Upper lobe of left lung (tissue), 6 donors: ENCODE data around the gene RPL5. TPM values are rescaled to one million over a fixed set of nuclear protein-coding genes. Genes with fewer than 3 reads are reported as not detected.

ENCODE experiments used
- ATAC-seq, 2 donors: fragments of 200-7000 bp; cut with Tn5 transposase; one replicate each; pipeline ENCODE4 v1.9.1; 2022; ENCODE audit warnings: mild to moderate bottlenecking in 2 of 2, moderate library complexity in 2 of 2; ENCODE audit not compliant: low FRiP score in 2 of 2
- DNase-seq, 2 donors: peaks; one replicate each; pipeline ENCODE4 v3.0.0-alpha.2; 2019 to 2020
- H3K27ac ChIP-seq, 4 donors: fragments of 200-600 bp; sonication (generic); one replicate each; pipeline ENCODE4 v1.5.1; 2016 to 2019
- H3K27me3 ChIP-seq, 4 donors: fragments of 200-600 bp; sonication (generic); one replicate each; pipeline ENCODE4 v1.5.1; 2017 to 2019
- H3K36me3 ChIP-seq, 4 donors: fragments of 200-600 bp; sonication (generic); one replicate each; pipeline ENCODE4 v1.5.1; 2016 to 2019
- H3K4me1 ChIP-seq, 4 donors: fragments of 200-600 bp; sonication (generic); one replicate each; pipeline ENCODE4 v1.5.1; 2018 to 2019
- H3K4me3 ChIP-seq, 4 donors: fragments of 200-600 bp; sonication (generic); one replicate each; pipeline ENCODE4 v1.5.1; 2017 to 2019; ENCODE audit warnings: mild to moderate bottlenecking in 2 of 4, moderate library complexity in 1 of 4
- H3K9me3 ChIP-seq, 4 donors: fragments of 200-600 bp; sonication (generic); one replicate each; pipeline ENCODE4 v1.5.1; 2018 to 2019
- EP300 ChIP-seq, 4 donors: sonication (generic); formaldehyde crosslinking; IDR thresholded peaks; one replicate each; pipeline ENCODE4 v1.5.1; 2017; ENCODE audit warnings: antibody characterized with exemption in 4 of 4, control low read depth in 2 of 4
- POLR2A ChIP-seq, 4 donors: fragments of 450-650 bp; IDR thresholded peaks; one replicate each; pipeline ENCODE4 v1.5.1; 2016 to 2017; ENCODE audit warnings: antibody characterized with exemption in 4 of 4, mild to moderate bottlenecking in 2 of 4
- POLR2AphosphoS5 ChIP-seq, 2 donors: sonication (generic); formaldehyde crosslinking; IDR thresholded peaks; one replicate each; pipeline ENCODE4 v1.5.1; 2017; ENCODE audit warnings: antibody characterized with exemption in 2 of 2
- WGBS, 2 donors: methylation state at CpG; one replicate each; pipeline ENCODE4 v1.1.5; 2017 to 2018; 5-methylcytosine and 5-hydroxymethylcytosine counted together
- total RNA-seq, 6 donors: library from RNA; depleted of rRNA in 4 of 6; stranded (reverse); fragments of >200 nt in 4 of 6; gene quantifications; one replicate each; pipeline versions ENCODE4 v1.1.0 to v1.2.1, GENCODE V29; 2016 to 2021
- TF ChIP-seq, protein P1 (sequence below), 6 experiments: fragments of 450-650 bp in 4 of 6; fragments of 200-600 bp in 2 of 6; sonication (generic) in 2 of 6; IDR thresholded peaks; one replicate each; pipeline ENCODE4 v1.5.1; 2016 to 2019; ENCODE audit warnings: antibody characterized with exemption in 6 of 6
- donor health status: DM: no; HTN: no; CAD: no; lungs with moderate emphysema.
- donor health status: DM: no; HTN: yes; CAD: no; lungs with severe emphysema.

RPL5 gene
- total RNA-seq, 6 donors from 2014 or later, result 716 to 1,207 (median 813) TPM

DNA sequence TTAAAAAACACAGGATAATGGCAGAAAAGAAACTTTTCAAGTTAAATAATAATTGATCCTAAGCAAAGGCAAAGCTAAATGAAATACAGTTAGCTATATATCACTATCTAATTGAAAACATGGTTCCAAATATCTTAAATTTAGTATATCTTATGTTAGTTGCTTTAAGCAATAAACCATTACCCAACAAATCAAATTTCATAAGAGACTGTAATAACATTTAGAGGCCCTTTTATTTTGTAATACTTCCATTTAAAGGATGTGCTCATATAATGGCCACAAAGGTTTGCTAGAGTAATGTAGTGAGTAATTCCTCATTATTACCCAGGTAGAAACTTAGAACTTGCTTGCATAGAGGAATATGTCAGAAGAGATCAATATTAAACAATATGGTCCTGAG is 32.3 kb downstream of the RPL5 start:
- no peaks in the 10 kb centered on the region for H3K36me3 ChIP-seq
- no peak overlapping the region for H3K27ac ChIP-seq
- TF ChIP-seq EP300 (IDR thresholded peaks at IDR 0.05) (no peak), POLR2AphosphoS5 (IDR thresholded peaks at IDR 0.05) (no peak), POLR2A (IDR thresholded peaks at IDR 0.05) (no peak)
- TF ChIP-seq, protein P1, sequence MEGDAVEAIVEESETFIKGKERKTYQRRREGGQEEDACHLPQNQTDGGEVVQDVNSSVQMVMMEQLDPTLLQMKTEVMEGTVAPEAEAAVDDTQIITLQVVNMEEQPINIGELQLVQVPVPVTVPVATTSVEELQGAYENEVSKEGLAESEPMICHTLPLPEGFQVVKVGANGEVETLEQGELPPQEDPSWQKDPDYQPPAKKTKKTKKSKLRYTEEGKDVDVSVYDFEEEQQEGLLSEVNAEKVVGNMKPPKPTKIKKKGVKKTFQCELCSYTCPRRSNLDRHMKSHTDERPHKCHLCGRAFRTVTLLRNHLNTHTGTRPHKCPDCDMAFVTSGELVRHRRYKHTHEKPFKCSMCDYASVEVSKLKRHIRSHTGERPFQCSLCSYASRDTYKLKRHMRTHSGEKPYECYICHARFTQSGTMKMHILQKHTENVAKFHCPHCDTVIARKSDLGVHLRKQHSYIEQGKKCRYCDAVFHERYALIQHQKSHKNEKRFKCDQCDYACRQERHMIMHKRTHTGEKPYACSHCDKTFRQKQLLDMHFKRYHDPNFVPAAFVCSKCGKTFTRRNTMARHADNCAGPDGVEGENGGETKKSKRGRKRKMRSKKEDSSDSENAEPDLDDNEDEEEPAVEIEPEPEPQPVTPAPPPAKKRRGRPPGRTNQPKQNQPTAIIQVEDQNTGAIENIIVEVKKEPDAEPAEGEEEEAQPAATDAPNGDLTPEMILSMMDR (IDR thresholded peaks at IDR 0.05), result no peak
- H3K9me3 ChIP-seq, result no peaks in the 10 kb centered on the region
- no peaks in the 10 kb centered on the region for H3K27me3 ChIP-seq
- no peak for ATAC-seq
- no peak overlapping the region for H3K4me3 ChIP-seq
- H3K4me1 ChIP-seq, result peaks cover 0 to 3% (median 0%) of the 10 kb centered on the region in 4 donors
- DNase-seq, result no peak

DNA sequence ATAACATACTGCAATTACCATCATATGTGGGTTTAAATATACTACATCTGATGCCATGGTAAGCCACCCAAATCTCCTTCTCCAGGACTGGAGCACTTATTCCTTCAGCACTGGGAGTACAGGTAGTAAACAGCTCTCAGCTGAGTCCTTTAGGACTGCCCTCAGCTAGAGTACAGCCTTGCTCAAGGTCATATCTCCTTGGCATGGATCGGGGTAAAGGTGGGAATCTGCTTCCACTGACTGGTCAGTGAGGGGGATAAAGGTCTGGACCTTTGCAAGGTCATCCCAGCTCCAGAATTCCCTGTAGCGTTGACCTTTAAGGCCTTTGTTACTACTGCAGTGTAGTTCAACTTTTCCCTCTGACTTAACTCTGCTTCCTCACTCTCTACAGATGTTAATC is 38.8 kb downstream of the RPL5 start:
- Histone ChIP-seq H3K4me3 (no peak overlapping the region), H3K27me3 (no peaks in the 10 kb centered on the region), H3K27ac (no peak overlapping the region), H3K4me1 (no peaks in the 10 kb centered on the region), H3K36me3 (no peaks in the 10 kb centered on the region), H3K9me3 (no peaks in the 10 kb centered on the region)
- TF ChIP-seq POLR2AphosphoS5 (IDR thresholded peaks at IDR 0.05), result no peak
- TF ChIP-seq POLR2A (IDR thresholded peaks at IDR 0.05), result no peak
- TF ChIP-seq, protein P1 (IDR thresholded peaks at IDR 0.05), result no peak
- TF ChIP-seq EP300 (IDR thresholded peaks at IDR 0.05), result no peak
- 96 to 100% methylated on average over 2 of the region's 2 CpGs for WGBS, 2 donors
- no peak for DNase-seq
- ATAC-seq, result no peak

DNA sequence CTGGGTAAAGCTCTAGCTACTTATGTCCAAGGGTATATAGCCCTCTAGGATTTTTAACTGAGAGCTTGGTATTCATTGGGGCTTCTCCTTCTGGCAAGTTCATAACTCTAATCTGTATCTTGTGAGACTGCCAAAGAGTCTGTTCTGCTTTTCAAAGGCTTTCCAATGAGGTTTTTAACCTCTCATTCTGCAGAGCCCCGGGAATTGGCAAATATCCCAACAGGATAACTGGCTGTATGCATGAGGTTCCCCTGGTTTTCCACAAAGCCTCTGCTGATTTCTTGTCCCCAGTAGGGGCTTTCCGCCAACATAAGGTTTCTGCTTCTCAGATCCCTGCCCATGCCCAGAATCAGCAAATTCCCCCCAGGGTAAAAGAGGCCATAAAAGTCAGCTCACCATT is 40.9 kb downstream of the RPL5 start:
- ATAC-seq, result no peak
- H3K27me3 ChIP-seq, result no peaks in the 10 kb centered on the region
- DNase-seq, result no peak
- WGBS, 2 donors, result 79 to 85% methylated on average over 2 of the region's 2 CpGs
- no peak for TF ChIP-seq POLR2A (IDR thresholded peaks at IDR 0.05)
- TF ChIP-seq POLR2AphosphoS5 (IDR thresholded peaks at IDR 0.05), result no peak
- TF ChIP-seq, protein P1 (IDR thresholded peaks at IDR 0.05), result no peak
- no peak for TF ChIP-seq EP300 (IDR thresholded peaks at IDR 0.05)
- H3K36me3 ChIP-seq, result no peaks in the 10 kb centered on the region
- no peak overlapping the region for H3K27ac ChIP-seq
- peaks cover 0 to 2% (median 0%) of the 10 kb centered on the region in 4 donors for H3K4me1 ChIP-seq
- no peak overlapping the region for H3K4me3 ChIP-seq
- H3K9me3 ChIP-seq, result no peaks in the 10 kb centered on the region

DNA sequence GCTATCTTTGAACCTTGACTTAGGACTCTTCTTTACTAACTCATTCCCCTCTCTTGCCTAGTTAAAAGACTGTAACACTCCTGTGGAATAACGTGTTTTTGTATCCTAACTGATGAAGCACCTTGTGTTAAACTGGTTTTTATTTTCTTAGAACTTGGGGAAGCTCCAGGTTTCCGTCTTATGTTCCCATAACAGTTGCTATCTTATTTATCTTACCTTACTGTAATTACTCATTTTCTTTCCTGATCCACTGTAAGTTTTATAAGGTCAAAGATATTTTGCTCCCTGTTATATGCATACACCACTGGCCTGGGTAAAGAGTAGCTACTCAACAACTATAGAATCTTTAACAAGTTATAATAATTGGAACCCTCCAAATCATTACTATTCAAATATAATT is 43.1 kb downstream of the RPL5 start:
- no peaks in the 10 kb centered on the region for H3K27me3 ChIP-seq
- TF ChIP-seq POLR2A (IDR thresholded peaks at IDR 0.05) (no peak), EP300 (IDR thresholded peaks at IDR 0.05) (no peak), POLR2AphosphoS5 (IDR thresholded peaks at IDR 0.05) (no peak)
- TF ChIP-seq, protein P1 (IDR thresholded peaks at IDR 0.05), result no peak
- DNase-seq, result no peak
- H3K4me1 ChIP-seq, result peaks cover 0 to 2% (median 0%) of the 10 kb centered on the region in 4 donors
- no peaks in the 10 kb centered on the region for H3K9me3 ChIP-seq
- no peaks in the 10 kb centered on the region for H3K36me3 ChIP-seq
- no peak overlapping the region for H3K4me3 ChIP-seq
- 91 to 94% methylated on average over 2 of the region's 2 CpGs for WGBS, 2 donors
- no peak overlapping the region for H3K27ac ChIP-seq
- ATAC-seq, result no peak

DNA sequence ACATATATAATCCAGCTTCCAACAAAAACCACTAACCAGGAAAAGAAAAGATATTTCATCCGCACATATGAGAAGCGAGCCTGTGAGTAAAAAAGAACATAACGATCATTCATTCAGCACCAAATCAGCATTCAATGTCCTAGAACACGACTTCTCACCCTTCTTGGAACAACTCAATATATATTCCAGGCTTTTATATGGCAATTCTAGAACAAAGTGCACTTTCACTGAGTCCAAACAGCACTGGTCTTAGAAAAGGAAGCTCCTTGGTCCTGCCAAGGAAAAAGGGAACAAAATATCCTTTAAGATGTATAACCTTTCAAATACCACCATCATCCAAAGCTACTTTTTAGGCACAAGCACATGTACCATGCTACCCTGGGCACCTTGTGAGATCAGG is 44.5 kb downstream of the RPL5 start:
- H3K27me3 ChIP-seq, result no peaks in the 10 kb centered on the region
- no peak for ATAC-seq
- no peaks in the 10 kb centered on the region for H3K9me3 ChIP-seq
- 91 to 96% methylated on average over 4 of the region's 4 CpGs for WGBS, 2 donors
- no peak overlapping the region for H3K27ac ChIP-seq
- H3K4me1 ChIP-seq, result peaks cover 0 to 2% (median 0%) of the 10 kb centered on the region in 4 donors
- H3K36me3 ChIP-seq, result no peaks in the 10 kb centered on the region
- TF ChIP-seq EP300 (IDR thresholded peaks at IDR 0.05) (no peak), POLR2A (IDR thresholded peaks at IDR 0.05) (no peak)
- H3K4me3 ChIP-seq, result no peak overlapping the region
- no peak for DNase-seq
